Spleen (tissue), 11 donors: ENCODE measurements around the gene ALCAM. TPM values are rescaled to one million over a fixed set of nuclear protein-coding genes. Genes with fewer than 3 reads are reported as not detected.

Experiments used
- DNase-seq: peaks from one replicate; pipeline ENCODE4 v3.0.0-alpha.2; 2020
- H3K27ac ChIP-seq, 8 donors: fragments of 200-600 bp; sonication (generic) in 7 of 8; 1 replicate in 4 of 8; 2 replicates in 4 of 8; pipeline versions ENCODE4 v1.5.0 to v1.8.0; 2016 to 2021; ENCODE audit warnings: inconsistent platforms in 4 of 8, mild to moderate bottlenecking in 4 of 8, moderate library complexity in 1 of 8
- H3K27me3 ChIP-seq, 7 donors: fragments of 200-600 bp; sonication (generic) in 6 of 7; replicated peaks in 1 of 7; 1 replicate in 4 of 7; 2 replicates in 3 of 7; pipeline versions ENCODE4 v1.5.0 to v1.8.0; 2016 to 2021; ENCODE audit warnings: inconsistent platforms in 3 of 7, mild to moderate bottlenecking in 1 of 7
- H3K36me3 ChIP-seq, 6 donors: fragments of 200-600 bp; sonication (generic) in 5 of 6; 1 replicate in 4 of 6; 2 replicates in 2 of 6; pipeline versions ENCODE4 v1.5.0 to v1.8.0; 2016 to 2021; ENCODE audit warnings: inconsistent platforms in 2 of 6
- H3K4me1 ChIP-seq, 6 donors: fragments of 200-600 bp; sonication (generic) in 5 of 6; 1 replicate in 3 of 6; 2 replicates in 3 of 6; pipeline versions ENCODE4 v1.5.0 to v1.8.0; 2016 to 2021; ENCODE audit warnings: inconsistent platforms in 3 of 6
- H3K4me3 ChIP-seq, 8 donors: fragments of 200-600 bp; sonication (generic) in 7 of 8; 1 replicate in 4 of 8; 2 replicates in 4 of 8; pipeline versions ENCODE4 v1.5.0 to v1.8.0; 2016 to 2021; ENCODE audit warnings: inconsistent platforms in 4 of 8, mild to moderate bottlenecking in 4 of 8, moderate library complexity in 2 of 8
- H3K9me3 ChIP-seq, 8 donors: fragments of 200-600 bp; sonication (generic) in 7 of 8; 1 replicate in 4 of 8; 2 replicates in 4 of 8; pipeline versions ENCODE4 v1.5.0 to v1.8.0; 2016 to 2021; ENCODE audit warnings: inconsistent platforms in 4 of 8
- CTCF ChIP-seq, 11 experiments: fragments of 200-600 bp in 7 of 11; fragments of 450-650 bp in 4 of 11; sonication (generic) in 4 of 11; IDR thresholded peaks in 8 of 11; conservative IDR thresholded peaks in 3 of 11; 1 replicate in 7 of 11; 2 replicates in 4 of 11; pipeline versions ENCODE4 v1.4.0 to v1.8.0; 2016 to 2021; ENCODE audit warnings: antibody characterized with exemption in 11 of 11, inconsistent platforms in 4 of 11, mild to moderate bottlenecking in 1 of 11
- POLR2A ChIP-seq, 3 donors: fragments of 450-650 bp; IDR thresholded peaks; one replicate each; pipeline ENCODE4 v1.5.1; 2017; ENCODE audit warnings: antibody characterized with exemption in 3 of 3, mild to moderate bottlenecking in 1 of 3
- POLR2AphosphoS5 ChIP-seq, 3 donors: sonication (generic); formaldehyde crosslinking; IDR thresholded peaks; one replicate each; pipeline ENCODE4 v1.5.1; 2017; ENCODE audit warnings: antibody characterized with exemption in 3 of 3
- WGBS, 5 donors: extraction: QIAGEN DNeasy Blood & Tissue Kit in 3 of 5; methylation state at CpG; one replicate each; pipeline versions ENCODE4 v1.1.5 to v1.1.7; 2013 to 2018; 5-methylcytosine and 5-hydroxymethylcytosine counted together
- intact Hi-C: fragments of 100-400 bp; cut with DNase I; formaldehyde crosslinking; loops from one replicate; pipeline ENCODE4 v1.15.0; 2023; ENCODE audit warnings: low total_unique reads
- polyA plus RNA-seq, 3 donors: library from polyadenylated mRNA; stranded (reverse); fragments of 200-250 nt; gene quantifications; one replicate each; pipeline ENCODE4 v1.2.1, GENCODE V29; 2013
- total RNA-seq, 7 donors: library from RNA; depleted of rRNA in 3 of 7; stranded (reverse); fragments of >200 nt in 3 of 7; fragmentation: NEBNext Ultra II Directional in 4 of 7; extraction: Animal tissue kit (Norgen Biotek cat#: 25700) in 4 of 7; gene quantifications; one replicate each; pipeline versions ENCODE4 v1.1.0 to v1.2.1, GENCODE V29; 2016 to 2021
- donor health status: healthy with polysubstance abuse.
- donor health status: DM: no; HTN: no; CAD: no; lungs with moderate emphysema.
- donor health status: DM: no; HTN: no; CAD: no.
- donor health status: Bipolar disorder and iron deficiency.
- donor health status: healthy.
- donor health status: DM: no; HTN: no; CAD: no.
- donor health status: DM: yes; HTN: yes; CAD: no.

Gene ALCAM
- total and polyA plus RNA-seq, 10 donors: 6.3 to 18.5 (median 11.8) TPM

- peaks cover 2 to 19% (median 13%) of the 10 kb centered on the region in 8 donors for H3K9me3 ChIP-seq
- no peak for DNase-seq
- no peak overlapping the region for H3K27ac ChIP-seq
- peaks cover 0 to 2% (median 0%) of the 10 kb centered on the region in 6 donors for H3K4me1 ChIP-seq
- H3K27me3 ChIP-seq: no peaks in the 10 kb centered on the region
- 71 to 87% (median 76%) methylated on average over 2 of the region's 2 CpGs for WGBS, 5 donors
- H3K36me3 ChIP-seq: peaks cover 0 to 7% (median 0%) of the 10 kb centered on the region in 6 donors
- intact Hi-C loops: no loop called here
- no peak overlapping the region for H3K4me3 ChIP-seq
- no peak for TF ChIP-seq POLR2A (IDR thresholded peaks at IDR 0.05)
- no peak for TF ChIP-seq CTCF (IDR thresholded peaks at IDR 0.05 in 8 of 11, conservative IDR thresholded peaks at IDR 0.05 in 3 of 11)
- no peak for TF ChIP-seq POLR2AphosphoS5 (IDR thresholded peaks at IDR 0.05)
Measured at GRCh38 chr3:105495021-105495420, 128.3 kb downstream of the ALCAM start.

GRCh38 chr3:105496343-105496742 is 129.6 kb downstream of the ALCAM start:
- 46 to 83% (median 64%) methylated on average over 3 of the region's 3 CpGs for WGBS, 5 donors
- TF ChIP-seq CTCF (IDR thresholded peaks at IDR 0.05 in 8 of 11, conservative IDR thresholded peaks at IDR 0.05 in 3 of 11) (no peak), POLR2A (IDR thresholded peaks at IDR 0.05) (no peak), POLR2AphosphoS5 (IDR thresholded peaks at IDR 0.05) (no peak)
- intact Hi-C loops: no loop called here

GRCh38 chr3:105497386-105497785 is 130.7 kb downstream of the ALCAM start:
- DNase-seq: no peak
- peaks cover 0 to 3% (median 0%) of the 10 kb centered on the region in 6 donors for H3K4me1 ChIP-seq
- 72 to 91% (median 82%) methylated on average over 4 of the region's 4 CpGs for WGBS, 5 donors
- no peaks in the 10 kb centered on the region for H3K9me3 ChIP-seq
- intact Hi-C loops: no loop called here
- H3K36me3 ChIP-seq: no peaks in the 10 kb centered on the region
- H3K4me3 ChIP-seq: no peak overlapping the region
- H3K27me3 ChIP-seq: no peaks in the 10 kb centered on the region
- H3K27ac ChIP-seq: no peak overlapping the region
- TF ChIP-seq POLR2AphosphoS5 (IDR thresholded peaks at IDR 0.05) (no peak), POLR2A (IDR thresholded peaks at IDR 0.05) (no peak), CTCF (IDR thresholded peaks at IDR 0.05 in 8 of 11, conservative IDR thresholded peaks at IDR 0.05 in 3 of 11) (no peak)

More at GRCh38 chr3:105496343-105496742, 129.6 kb downstream of the ALCAM start:
- Histone ChIP-seq H3K36me3 (no peaks in the 10 kb centered on the region), H3K4me3 (no peak overlapping the region), H3K27ac (no peak overlapping the region), H3K4me1 (peaks cover 0 to 3% (median 0%) of the 10 kb centered on the region in 6 donors), H3K9me3 (peaks cover 0 to 6% (median 0%) of the 10 kb centered on the region in 8 donors), H3K27me3 (no peaks in the 10 kb centered on the region)
- DNase-seq: no peak

GRCh38 chr3:105499961-105500360 is 133.3 kb downstream of the ALCAM start:
- TF ChIP-seq CTCF (IDR thresholded peaks at IDR 0.05 in 8 of 11, conservative IDR thresholded peaks at IDR 0.05 in 3 of 11) (no peak), POLR2A (IDR thresholded peaks at IDR 0.05) (no peak), POLR2AphosphoS5 (IDR thresholded peaks at IDR 0.05) (no peak)
- intact Hi-C loops: no loop called here
- H3K4me3 ChIP-seq: no peak overlapping the region
- no peaks in the 10 kb centered on the region for H3K36me3 ChIP-seq
- peak overlapping the region in 3 of 8 donors; percentile 3 to 16 (median 10) for H3K27ac ChIP-seq
- no peaks in the 10 kb centered on the region for H3K9me3 ChIP-seq
- whole genome bisulfite sequencing, 5 donors: 0% methylated on average over 1 of the region's 1 CpG; no CpG with 5 or more reads in 2 of the 5 donors
- H3K27me3 ChIP-seq: no peaks in the 10 kb centered on the region
- DNase-seq: no peak
- peaks cover 0 to 3% (median 0%) of the 10 kb centered on the region in 6 donors for H3K4me1 ChIP-seq
